Upper lobe of right lung (tissue), 1 donor: ENCODE results near the gene STK11. TPM values are rescaled to one million over a fixed set of nuclear protein-coding genes. Genes with fewer than 3 reads are reported as not detected.

Experiments used
- ATAC-seq: fragments of 200-7000 bp; cut with Tn5 transposase; one replicate; pipeline ENCODE4 v1.9.1; 2020; ENCODE audit warnings: mild to moderate bottlenecking, moderate library complexity
- DNase-seq: peaks from one replicate; pipeline ENCODE4 v3.0.0-alpha.2; 2020
- H3K27ac ChIP-seq: fragments of 200-600 bp; one replicate; pipeline ENCODE4 v1.8.0; 2022
- H3K27me3 ChIP-seq: fragments of 200-600 bp; one replicate; pipeline ENCODE4 v1.8.0; 2022; ENCODE audit warnings: mild to moderate bottlenecking
- H3K36me3 ChIP-seq: fragments of 200-600 bp; one replicate; pipeline ENCODE4 v1.8.0; 2022
- H3K4me1 ChIP-seq: fragments of 200-600 bp; one replicate; pipeline ENCODE4 v1.8.0; 2022
- H3K4me3 ChIP-seq: fragments of 200-600 bp; one replicate; pipeline ENCODE4 v1.8.0; 2022; ENCODE audit warnings: mild to moderate bottlenecking
- H3K9me3 ChIP-seq: fragments of 200-600 bp; one replicate; pipeline ENCODE4 v1.8.0; 2022
- CTCF ChIP-seq: fragments of 200-600 bp; IDR thresholded peaks from one replicate; pipeline ENCODE4 v1.8.0; 2022; ENCODE audit warnings: antibody characterized with exemption
- intact Hi-C: fragments of 100-400 bp; cut with DNase I; formaldehyde crosslinking; loops from one replicate; pipeline ENCODE4 v1.11.0; 2022
- total RNA-seq: library from RNA; stranded (reverse); fragmentation: NEBNext Ultra II Directional; extraction: Animal tissue kit (Norgen Biotek cat#: 25700); gene quantifications from one replicate; pipeline ENCODE4 v1.2.1, GENCODE V29; 2021
- donor health status: DM: no; HTN: yes; CAD: no; lungs with severe emphysema.

The STK11 gene
- total RNA-seq, 1 donor from 2014 or later = 51.8 TPM

- TF ChIP-seq CTCF = no peak
- no peak for ATAC-seq
- intact Hi-C loops = no loop called here
Measured at GRCh38 chr19:1158885-1159448, 46.6 kb upstream of the STK11 start.

GRCh38 chr19:1159864-1160595 lies 45.5 kb upstream of the STK11 start:
- Histone ChIP-seq H3K36me3 (no peaks in the 10 kb centered on the region), H3K27me3 (no peaks in the 10 kb centered on the region), H3K4me3 (no peak overlapping the region), H3K4me1 (peaks cover 25% of the 10 kb centered on the region), H3K27ac (no peak overlapping the region), H3K9me3 (no peaks in the 10 kb centered on the region)
- DNase-seq (no peak), ATAC-seq (no peak)
- intact Hi-C loops = no loop called here
- TF ChIP-seq CTCF = no peak

More at GRCh38 chr19:1158885-1159448, 46.6 kb upstream of the STK11 start:
- peaks cover 32% of the 10 kb centered on the region for H3K4me1 ChIP-seq
- DNase-seq = peak; percentile 61
- peaks cover 2% of the 10 kb centered on the region for H3K36me3 ChIP-seq
- no peak overlapping the region for H3K27ac ChIP-seq
- no peaks in the 10 kb centered on the region for H3K9me3 ChIP-seq
- H3K27me3 ChIP-seq = no peaks in the 10 kb centered on the region
- no peak overlapping the region for H3K4me3 ChIP-seq

- H3K4me1 ChIP-seq = peaks cover 12% of the 10 kb centered on the region
- intact Hi-C loops = no loop called here
- H3K9me3 ChIP-seq = no peaks in the 10 kb centered on the region
- peak; percentile 57 for ATAC-seq
- H3K27me3 ChIP-seq = no peaks in the 10 kb centered on the region
- no peak overlapping the region for H3K4me3 ChIP-seq
- peak overlapping the region; percentile 51 for H3K27ac ChIP-seq
- peak; percentile 88 for DNase-seq
- TF ChIP-seq CTCF = no peak
- H3K36me3 ChIP-seq = peaks cover 2% of the 10 kb centered on the region
Measured at GRCh38 chr19:1161716-1162115, 43.9 kb upstream of the STK11 start.

- Histone ChIP-seq H3K36me3 (peaks cover 8% of the 10 kb centered on the region), H3K4me3 (no peak overlapping the region), H3K4me1 (peaks cover 17% of the 10 kb centered on the region), H3K27me3 (no peaks in the 10 kb centered on the region), H3K27ac (peak overlapping the region; percentile 30), H3K9me3 (no peaks in the 10 kb centered on the region)
- DNase-seq (no peak), ATAC-seq (no peak)
- TF ChIP-seq CTCF = no peak
- intact Hi-C loops = no loop called here
Measured at GRCh38 chr19:1162404-1163282, 42.9 kb upstream of the STK11 start.

- peaks cover 8% of the 10 kb centered on the region for H3K36me3 ChIP-seq
- H3K27me3 ChIP-seq = no peaks in the 10 kb centered on the region
- H3K27ac ChIP-seq = peak overlapping the region; percentile 30
- DNase-seq = peak; percentile 85
- H3K4me1 ChIP-seq = peaks cover 25% of the 10 kb centered on the region
- TF ChIP-seq CTCF = no peak
- H3K9me3 ChIP-seq = no peaks in the 10 kb centered on the region
- peak; percentile 76 for ATAC-seq
- intact Hi-C loops = no loop called here
- H3K4me3 ChIP-seq = no peak overlapping the region
Measured at GRCh38 chr19:1163283-1163933, 42.2 kb upstream of the STK11 start.
